NCI-H446 (cell line): ENCODE measurements around the gene C4orf33.

ENCODE experiments used
- DNase-seq, 2 experiments: peaks; one replicate each; lab custom pipeline; 2025; lab: John Stamatoyannopoulos, UW

Gene C4orf33

GRCh38 chr4:129129143-129129542, 33.2 kb downstream of the C4orf33 start:
- DNase-seq: no peak

GRCh38 chr4:129131343-129131742, 35.4 kb downstream of the C4orf33 start:
- no peak for DNase-seq

GRCh38 chr4:129136433-129136832, 40.5 kb downstream of the C4orf33 start:
- no peak for DNase-seq

GRCh38 chr4:129138810-129139496, 43.0 kb downstream of the C4orf33 start:
- no peak for DNase-seq

GRCh38 chr4:129140521-129140920, 44.6 kb downstream of the C4orf33 start:
- no peak for DNase-seq

- DNase-seq: no peak
These were observed 47.4 kb downstream of the C4orf33 start for GRCh38 chr4:129143359-129143758.

GRCh38 chr4:129144755-129145206, 48.8 kb downstream of the C4orf33 start:
- DNase-seq: no peak

GRCh38 chr4:129145222-129145730, 49.3 kb downstream of the C4orf33 start:
- DNase-seq: no peak

GRCh38 chr4:129146639-129147038, 50.7 kb downstream of the C4orf33 start:
- DNase-seq: no peak

- DNase-seq: no peak
These were observed 52.9 kb downstream of the C4orf33 start for GRCh38 chr4:129148892-129149291.

- no peak for DNase-seq
These were observed 54.0 kb downstream of the C4orf33 start for GRCh38 chr4:129149906-129150305.

GRCh38 chr4:129152350-129152749, 56.4 kb downstream of the C4orf33 start:
- no peak for DNase-seq

- DNase-seq: no peak
These were observed 57.7 kb downstream of the C4orf33 start for GRCh38 chr4:129153700-129154099.

- DNase-seq: no peak
These were observed 66.5 kb downstream of the C4orf33 start for GRCh38 chr4:129162450-129162849.

- no peak for DNase-seq
These were observed 67.5 kb downstream of the C4orf33 start for GRCh38 chr4:129163427-129163826.

GRCh38 chr4:129164243-129164642, 68.3 kb downstream of the C4orf33 start:
- DNase-seq: no peak
